HG03060 (cell line): ENCODE measurements around the gene TULP4.
"Not testable (repeated sequence)": the region's sequence is repeated elsewhere in the genome, so short reads cannot be mapped to it uniquely, and the experiment has no call there.

Source experiments
- ATAC-seq: cut with Tn5 transposase; IDR thresholded peaks from one replicate; pipeline ENCODE4 v1.9.1; 2021; ENCODE audit warnings: low read depth, moderate number of reproducible peaks; ENCODE audit not compliant: unreplicated experiment

TULP4 gene

GRCh38 chr6:158292016-158292415, 20.2 kb upstream of the TULP4 start:
- no peak for ATAC-seq

GRCh38 chr6:158293122-158293521, 19.1 kb upstream of the TULP4 start:
- no peak for ATAC-seq

DNA sequence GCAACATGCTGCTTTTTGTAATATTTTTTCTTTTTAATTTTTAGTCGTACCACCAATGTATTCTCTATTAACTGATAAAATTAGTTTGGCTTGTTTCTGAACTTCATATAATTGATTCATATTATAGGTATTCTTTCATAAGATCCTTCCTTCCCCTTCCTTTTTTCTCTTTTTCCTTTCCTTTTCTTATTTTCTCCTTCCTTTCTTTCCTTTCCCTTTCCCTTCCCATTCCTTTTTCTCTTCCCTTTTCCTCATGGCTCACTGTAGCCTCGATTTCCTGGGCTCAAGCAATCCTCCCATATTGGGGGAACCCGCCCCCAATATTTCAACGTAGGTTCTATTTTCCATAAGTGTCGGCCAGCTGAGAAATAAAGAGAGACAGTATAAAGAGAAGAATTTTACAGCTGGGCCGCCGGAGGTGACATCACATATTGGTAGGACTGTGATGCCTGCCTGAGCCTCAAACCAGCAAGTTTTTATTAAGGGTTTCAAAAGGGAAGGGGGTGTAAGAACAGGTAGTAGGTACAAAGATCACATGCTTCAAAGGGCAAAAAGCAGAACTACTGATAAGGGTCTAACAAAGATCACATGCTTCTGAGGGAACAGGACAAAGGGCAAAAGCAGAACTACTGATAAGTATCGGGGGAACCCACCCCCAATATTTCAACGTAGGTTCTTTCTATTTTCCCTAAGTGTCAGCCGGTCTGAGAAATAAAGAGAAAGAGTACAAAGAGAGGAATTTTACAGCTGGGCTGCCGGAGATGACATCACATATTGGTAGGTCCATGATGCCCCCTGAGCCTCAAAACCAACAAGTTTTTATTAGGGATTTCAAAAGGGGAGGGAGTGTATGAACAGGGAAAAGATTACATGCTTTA, 16.1 kb upstream of the TULP4 start:
- ATAC-seq = not testable (repeated sequence)

GRCh38 chr6:158296854-158297324, 15.4 kb upstream of the TULP4 start:
- not testable (repeated sequence) for ATAC-seq

DNA sequence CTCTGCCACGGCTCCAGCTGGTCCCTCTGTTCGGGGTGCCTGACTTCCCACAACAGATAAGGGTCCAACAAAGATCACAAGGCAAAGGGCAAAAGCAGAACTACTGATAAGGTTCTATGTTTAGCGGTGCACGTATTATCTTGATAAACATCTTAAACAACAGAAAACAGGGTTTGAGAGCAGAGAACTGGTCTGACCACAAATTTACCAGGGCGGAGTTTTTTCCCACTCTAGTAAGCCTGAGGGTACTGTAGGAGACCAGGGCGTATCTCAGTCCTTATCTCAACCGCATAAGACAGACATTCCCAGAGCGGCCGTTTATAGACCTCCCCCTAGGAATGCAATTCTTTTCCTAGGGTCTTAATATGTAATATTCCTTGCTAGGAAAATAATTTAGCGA, 14.6 kb upstream of the TULP4 start:
- ATAC-seq = not testable (repeated sequence)

GRCh38 chr6:158300306-158301143, 11.7 kb upstream of the TULP4 start:
- not testable (repeated sequence) for ATAC-seq

GRCh38 chr6:158301561-158301960, 10.7 kb upstream of the TULP4 start:
- ATAC-seq = not testable (repeated sequence)

- not testable (repeated sequence) for ATAC-seq
Measured at GRCh38 chr6:158302195-158302796, 10.0 kb upstream of the TULP4 start.

GRCh38 chr6:158303210-158303731, 9.0 kb upstream of the TULP4 start:
- ATAC-seq = no peak

DNA sequence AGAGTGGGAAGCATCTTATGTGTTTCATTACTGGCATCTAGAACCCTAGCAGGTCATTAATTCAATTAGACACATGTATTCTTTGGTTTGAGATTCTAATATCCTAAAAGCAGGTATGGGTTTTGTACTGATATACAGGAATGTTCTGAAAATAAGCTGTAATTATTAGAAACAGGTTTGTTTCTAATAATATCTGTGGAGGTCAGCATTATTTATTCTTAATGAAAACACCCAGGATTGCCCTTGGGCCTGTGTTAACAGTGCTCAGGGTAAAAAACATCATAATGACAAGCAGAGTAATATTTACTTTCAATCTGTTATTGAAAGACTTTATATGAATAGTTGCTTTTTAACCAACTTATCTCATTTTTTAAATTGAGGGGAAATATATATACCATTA, 8.0 kb upstream of the TULP4 start:
- ATAC-seq = no peak

DNA sequence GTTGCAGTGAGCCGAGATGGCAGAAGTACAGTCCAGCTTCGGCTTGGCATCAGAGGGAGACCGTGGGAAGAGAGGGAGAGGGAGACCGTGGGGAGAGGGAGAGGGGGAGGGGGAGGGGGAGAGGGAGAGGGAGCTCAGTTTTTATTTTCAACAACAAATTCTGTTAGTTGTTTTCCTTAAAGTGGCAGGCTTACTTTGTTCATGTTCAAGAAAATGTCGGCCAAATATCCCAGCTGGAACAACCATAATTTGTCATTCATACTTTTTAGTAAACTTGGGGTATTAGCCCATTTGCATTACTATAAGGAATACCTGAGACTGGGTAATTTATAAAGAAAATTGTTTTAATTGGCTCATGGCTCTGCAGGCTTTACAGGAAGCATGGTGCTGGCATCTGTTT, 2.5 kb upstream of the TULP4 start:
- no peak for ATAC-seq

DNA sequence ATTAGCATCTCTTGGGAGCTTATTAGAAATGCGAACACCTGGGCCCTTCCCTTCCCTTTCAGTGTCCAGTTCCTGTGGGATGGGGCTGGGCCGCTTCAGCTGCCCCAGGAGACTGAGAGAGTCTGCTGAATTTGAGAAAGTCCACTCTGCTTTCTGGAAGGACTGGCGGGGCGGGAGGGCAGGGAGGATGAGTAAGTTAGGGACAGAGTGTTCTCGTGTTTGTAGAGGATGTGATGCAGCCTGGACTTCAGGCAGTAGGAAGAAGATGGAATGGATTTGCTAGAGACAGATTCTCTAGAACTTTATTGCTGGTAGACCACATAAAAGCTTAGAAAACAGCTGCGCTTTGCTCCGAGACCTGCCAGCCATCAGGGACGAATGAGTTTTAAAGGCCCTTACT, 1.1 kb upstream of the TULP4 start:
- no peak for ATAC-seq

GRCh38 chr6:158311626-158312025, 639 bp upstream of the TULP4 start:
- ATAC-seq = no peak

DNA sequence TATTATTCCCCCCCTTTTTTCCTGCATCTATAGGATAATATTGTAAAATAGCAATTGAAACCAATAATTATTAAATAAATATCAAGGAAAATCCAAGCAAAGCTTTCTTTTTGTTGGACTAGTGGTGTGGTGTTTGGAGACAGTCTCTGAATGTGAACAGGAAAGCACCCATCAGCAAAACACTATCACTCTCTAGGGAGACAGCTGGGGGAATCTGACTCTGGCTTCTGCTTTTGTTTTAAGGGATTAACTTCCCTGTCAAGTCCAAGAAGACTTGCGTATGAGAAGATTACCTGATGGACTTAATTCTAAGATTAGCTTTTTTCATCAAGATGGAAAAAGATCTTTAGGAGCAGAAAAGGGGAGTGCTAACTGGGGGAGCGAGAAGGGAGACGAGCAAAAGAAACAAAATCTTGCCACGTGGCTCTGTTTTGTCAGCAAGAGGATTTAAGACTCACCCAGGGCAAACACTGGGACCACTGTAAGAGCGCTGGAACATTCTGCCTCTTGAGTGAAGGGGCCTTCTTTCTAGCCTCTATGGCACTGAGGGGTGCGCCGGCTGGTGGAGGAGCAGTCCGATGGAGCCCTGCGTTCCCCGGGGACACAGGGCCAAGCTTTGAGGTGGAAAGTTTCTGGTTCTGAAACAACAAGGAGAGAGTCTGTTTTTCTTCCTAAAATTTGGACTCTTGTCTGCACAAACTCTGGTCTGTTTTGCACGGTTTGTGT, 570 bp downstream of the TULP4 start:
- no peak for ATAC-seq

DNA sequence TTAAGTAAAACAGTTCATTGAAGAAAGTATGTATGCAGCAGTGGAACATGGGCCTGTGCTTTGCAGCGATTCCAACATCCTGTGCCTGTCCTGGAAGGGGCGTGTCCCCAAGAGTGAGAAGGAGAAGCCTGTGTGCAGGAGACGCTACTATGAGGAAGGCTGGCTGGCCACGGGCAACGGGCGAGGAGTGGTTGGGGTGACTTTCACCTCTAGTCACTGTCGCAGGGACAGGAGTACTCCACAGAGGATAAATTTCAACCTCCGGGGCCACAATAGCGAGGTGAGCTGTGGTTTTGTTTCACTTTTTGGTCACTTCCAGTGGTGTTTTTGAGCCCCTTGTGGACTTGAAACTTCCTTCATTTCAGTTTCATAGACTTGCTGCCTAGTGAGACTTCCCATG, 1.7 kb downstream of the TULP4 start:
- no peak for ATAC-seq

- ATAC-seq = no peak
Measured at GRCh38 chr6:158314737-158315136, 2.5 kb downstream of the TULP4 start.

GRCh38 chr6:158316022-158316421, 3.8 kb downstream of the TULP4 start:
- no peak for ATAC-seq

DNA sequence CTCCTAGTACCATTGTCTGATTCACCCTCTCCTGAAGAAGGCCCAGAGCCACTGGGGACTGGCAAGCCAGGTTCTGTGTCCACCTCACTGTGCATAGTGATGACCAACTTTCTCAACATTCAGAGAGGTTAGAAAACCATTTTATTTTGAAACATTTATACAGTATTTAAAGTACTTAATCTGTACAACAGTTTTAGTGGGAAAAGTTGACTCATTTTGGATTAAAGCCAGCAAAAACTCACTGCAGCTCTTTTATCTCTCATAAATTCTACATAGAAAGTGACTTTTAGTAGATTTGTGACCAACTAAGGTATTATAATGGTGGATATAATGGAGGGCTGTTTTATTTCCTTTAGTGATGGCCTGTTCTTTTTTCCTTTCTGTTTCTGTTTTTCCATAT, 9.7 kb downstream of the TULP4 start:
- no peak for ATAC-seq

GRCh38 chr6:158322400-158322723, 10.1 kb downstream of the TULP4 start:
- ATAC-seq = no peak
